ENCODE data around the gene ABL1.
"Not testable (repeated sequence)": the region's sequence is repeated elsewhere in the genome, so short reads cannot be mapped to it uniquely, and the experiment has no call there.

ABL1 gene

GRCh38 chr9:130903194-130904069 lies 68.4 kb downstream of the ABL1 start:
- DNase-seq (ENCODE audit: low read depth in 2 of 2): no peak

GRCh38 chr9:130904070-130905044 lies 69.3 kb downstream of the ABL1 start:
- DNase-seq (ENCODE audit: low read depth in 2 of 2): no peak

GRCh38 chr9:130905125-130905901 lies 70.3 kb downstream of the ABL1 start:
- DNase-seq (ENCODE audit: low read depth in 2 of 2): no peak

GRCh38 chr9:130905902-130906734 lies 71.1 kb downstream of the ABL1 start:
- no peak for DNase-seq (ENCODE audit: low read depth in 2 of 2)

GRCh38 chr9:130906735-130907416 lies 71.8 kb downstream of the ABL1 start:
- no peak for DNase-seq (ENCODE audit: low read depth in 2 of 2)

GRCh38 chr9:130908146-130908877 lies 73.3 kb downstream of the ABL1 start:
- DNase-seq (ENCODE audit: low read depth in 2 of 2): no peak

GRCh38 chr9:130908878-130909355 lies 73.9 kb downstream of the ABL1 start:
- no peak for DNase-seq (ENCODE audit: low read depth in 2 of 2)

GRCh38 chr9:130910041-130910440 lies 75.0 kb downstream of the ABL1 start:
- DNase-seq (ENCODE audit: low read depth in 2 of 2): not testable (repeated sequence)

- DNase-seq (ENCODE audit: low read depth in 2 of 2): not testable (repeated sequence)
Measured at GRCh38 chr9:130910670-130911069, 75.6 kb downstream of the ABL1 start.

GRCh38 chr9:130911254-130912049 lies 76.4 kb downstream of the ABL1 start:
- DNase-seq (ENCODE audit: low read depth in 2 of 2): no peak

GRCh38 chr9:130912932-130913598 lies 78.0 kb downstream of the ABL1 start:
- no peak for DNase-seq (ENCODE audit: low read depth in 2 of 2)

- DNase-seq (ENCODE audit: low read depth in 2 of 2): no peak
Measured at GRCh38 chr9:130913599-130914416, 78.8 kb downstream of the ABL1 start.

- DNase-seq (ENCODE audit: low read depth in 2 of 2): no peak
Measured at GRCh38 chr9:130914417-130915095, 79.5 kb downstream of the ABL1 start.

GRCh38 chr9:130915096-130915447 lies 80.0 kb downstream of the ABL1 start:
- DNase-seq (ENCODE audit: low read depth in 2 of 2): no peak

GRCh38 chr9:130917168-130917960 lies 82.3 kb downstream of the ABL1 start:
- DNase-seq (ENCODE audit: low read depth in 2 of 2): no peak

Data from stimulated activated CD4-positive, alpha-beta T cell treated with anti-CD3 and anti-CD28 coated beads, Interleukin-12 subunit alpha, Interleukin-12 subunit beta, amount 100 ng/mL, for 24 hours (primary cell).